Trophoblast cell (in vitro differentiated cells and primary cell): ENCODE measurements around the gene ASTL.

ENCODE experiments used
- DNase-seq, 2 donors: peaks; one replicate each; pipeline ENCODE4 v3.0.0-alpha.2; 2016
- H2AFZ ChIP-seq: 2 replicates; pipeline ENCODE4 v1.6.1; 2013; ENCODE audit warnings: low read length, moderate library complexity, mild to moderate bottlenecking; ENCODE audit not compliant: insufficient read depth, poor library complexity
- H2AK5ac ChIP-seq: 2 replicates; pipeline ENCODE4 v1.6.1; 2013; ENCODE audit warnings: mild to moderate bottlenecking, low read length
- H2BK120ac ChIP-seq: 2 replicates; pipeline ENCODE4 v1.6.1; 2013; ENCODE audit warnings: low read length, mild to moderate bottlenecking, moderate library complexity; ENCODE audit not compliant: insufficient read depth, poor library complexity
- H2BK12ac ChIP-seq: 2 replicates; pipeline ENCODE4 v1.6.1; 2013; ENCODE audit warnings: mild to moderate bottlenecking, low read length, moderate library complexity
- H2BK5ac ChIP-seq: 2 replicates; pipeline ENCODE4 v1.6.1; 2013; ENCODE audit warnings: low read length, low read depth, moderate library complexity, mild to moderate bottlenecking; ENCODE audit not compliant: poor library complexity
- H3K14ac ChIP-seq: 2 replicates; pipeline ENCODE4 v1.6.1; 2013; ENCODE audit warnings: mild to moderate bottlenecking, low read length
- H3K18ac ChIP-seq: 2 replicates; pipeline ENCODE4 v1.6.1; 2013; ENCODE audit warnings: mild to moderate bottlenecking, low read length
- H3K23ac ChIP-seq: 2 replicates; pipeline ENCODE4 v1.6.1; 2013; ENCODE audit warnings: low read length
- H3K27ac ChIP-seq: 2 replicates; pipeline ENCODE4 v1.5.1; 2013; ENCODE audit warnings: low read depth, mild to moderate bottlenecking, inconsistent platforms, low read length, moderate library complexity
- H3K27me3 ChIP-seq: 2 replicates; pipeline ENCODE4 v1.6.1; 2013; ENCODE audit warnings: inconsistent platforms, mild to moderate bottlenecking, low read length, moderate library complexity; ENCODE audit not compliant: insufficient read depth
- H3K36me3 ChIP-seq, 2 experiments: 1 replicate in 1 of 2; 2 replicates in 1 of 2; pipeline ENCODE4 v1.6.1; 2013; ENCODE audit warnings: low read length in 2 of 2, mild to moderate bottlenecking in 2 of 2, moderate library complexity in 1 of 2; ENCODE audit not compliant: insufficient read depth in 2 of 2, control insufficient read depth in 1 of 2
- H3K4ac ChIP-seq: 2 replicates; pipeline ENCODE4 v1.6.1; 2013; ENCODE audit warnings: low read depth, mild to moderate bottlenecking, low read length, moderate library complexity
- H3K4me1 ChIP-seq, 2 experiments: 1 replicate in 1 of 2; 2 replicates in 1 of 2; pipeline ENCODE4 v1.6.1; 2013; ENCODE audit warnings: low read length in 2 of 2, mild to moderate bottlenecking in 2 of 2, moderate library complexity in 1 of 2; ENCODE audit not compliant: insufficient read depth in 2 of 2, control insufficient read depth in 1 of 2
- H3K4me2 ChIP-seq: 2 replicates; pipeline ENCODE4 v1.6.1; 2013; ENCODE audit warnings: inconsistent platforms, mild to moderate bottlenecking, low read length, moderate library complexity
- H3K4me3 ChIP-seq: 2 replicates; pipeline ENCODE4 v1.5.1; 2013; ENCODE audit warnings: mild to moderate bottlenecking, low read depth, low read length, inconsistent platforms
- H3K79me1 ChIP-seq: one replicate; pipeline ENCODE4 v1.6.1; 2013; ENCODE audit warnings: low read length
- H3K79me2 ChIP-seq: 2 replicates; pipeline ENCODE4 v1.6.1; 2013; ENCODE audit warnings: low read length, mild to moderate bottlenecking; ENCODE audit not compliant: control insufficient read depth, insufficient read depth, poor library complexity
- H3K9ac ChIP-seq: 2 replicates; pipeline ENCODE4 v1.6.1; 2013; ENCODE audit warnings: mild to moderate bottlenecking, low read length
- H3K9me3 ChIP-seq: 2 replicates; pipeline ENCODE4 v1.6.1; 2013; ENCODE audit warnings: low read depth, mild to moderate bottlenecking, control low read depth, inconsistent platforms, low read length; ENCODE audit not compliant: insufficient read depth
- H4K12ac ChIP-seq: 2 replicates; pipeline ENCODE4 v1.6.1; 2013; ENCODE audit warnings: low read depth, mild to moderate bottlenecking, low read length, moderate library complexity
- H4K8ac ChIP-seq: 2 replicates; pipeline ENCODE4 v1.6.1; 2013; ENCODE audit warnings: low read depth, mild to moderate bottlenecking, low read length, moderate library complexity
- H4K91ac ChIP-seq: one replicate; pipeline ENCODE4 v1.6.1; 2013; ENCODE audit warnings: low read depth, mild to moderate bottlenecking, low read length, moderate library complexity
- WGBS: extraction: QIAGEN DNeasy Blood & Tissue Kit; methylation state at CpG from one replicate; pipeline ENCODE4 v1.1.7; 2013; ENCODE audit warnings: missing lambda C conversion rate; ENCODE audit not compliant: insufficient read length, insufficient coverage; ENCODE audit errors: extremely low coverage; 5-methylcytosine and 5-hydroxymethylcytosine counted together

ASTL gene

DNA sequence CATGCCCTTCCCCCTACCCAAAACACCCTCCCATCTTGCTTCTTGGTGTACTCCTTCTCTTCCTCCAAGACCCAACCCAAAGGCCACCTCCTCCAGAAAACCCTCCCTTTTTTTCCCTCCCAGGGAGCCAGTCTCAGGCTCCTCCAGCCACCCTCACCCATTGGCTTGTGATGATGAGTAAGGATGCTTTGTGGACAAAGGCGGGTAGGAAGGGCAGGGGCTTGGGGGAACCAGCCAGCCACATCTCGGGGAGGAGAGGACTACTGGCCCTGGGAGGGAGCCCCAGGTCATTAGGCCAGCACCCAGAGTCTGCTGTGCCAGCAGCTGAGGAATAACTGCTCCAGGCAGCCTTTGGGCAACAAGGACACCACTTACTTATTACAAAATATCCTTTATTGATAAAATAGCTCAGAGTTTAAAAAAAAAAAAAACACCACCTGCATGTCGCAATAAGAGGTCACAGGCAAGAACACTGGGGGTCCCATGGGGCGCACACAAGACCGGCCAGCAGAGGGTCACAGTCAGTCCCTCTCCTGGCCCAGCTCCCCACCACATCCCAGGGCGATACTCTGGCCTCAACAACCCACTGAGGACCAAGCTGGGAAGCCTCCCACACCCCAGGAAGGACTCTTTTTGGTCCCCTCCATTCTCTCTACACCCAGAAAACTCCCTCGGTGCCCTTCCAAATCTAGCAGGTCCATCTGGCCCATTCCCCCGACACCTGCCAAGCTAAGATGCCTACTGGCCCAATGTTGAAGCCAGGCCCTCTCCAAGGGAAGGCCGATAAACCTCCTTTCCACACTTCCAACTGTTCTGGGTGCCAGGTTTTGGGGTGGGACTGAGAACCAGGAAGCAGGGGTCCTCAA, 25.6 kb downstream of the ASTL start:
- no peak overlapping the region for H2AK5ac ChIP-seq
- no peaks in the 10 kb centered on the region for H3K79me2 ChIP-seq
- H3K79me1 ChIP-seq, result peaks cover 5% of the 10 kb centered on the region
- no peak overlapping the region for H2BK5ac ChIP-seq
- H3K27ac ChIP-seq, result no peak overlapping the region
- peaks cover 12% of the 10 kb centered on the region for H3K9me3 ChIP-seq
- H3K4ac ChIP-seq, result no peak overlapping the region
- H3K9ac ChIP-seq, result no peak overlapping the region
- H2BK120ac ChIP-seq, result no peak overlapping the region
- no peak overlapping the region for H3K4me3 ChIP-seq
- H4K12ac ChIP-seq, result no peak overlapping the region
- DNase-seq, result no peak
- no peak overlapping the region for H3K23ac ChIP-seq
- H3K4me2 ChIP-seq, result no peak overlapping the region
- no peak overlapping the region for H3K14ac ChIP-seq
- no peak overlapping the region for H2BK12ac ChIP-seq
- H4K91ac ChIP-seq, result no peak overlapping the region
- H4K8ac ChIP-seq, result no peak overlapping the region
- no peak overlapping the region for H3K18ac ChIP-seq
- H3K4me1 ChIP-seq, result peaks cover 15 to 17% of the 10 kb centered on the region in 2 experiments
- H3K27me3 ChIP-seq, result peaks cover 5% of the 10 kb centered on the region
- WGBS, result no CpG with 5 or more reads among the region's 9 CpGs
- no peaks in the 10 kb centered on the region for H3K36me3 ChIP-seq
- no peak overlapping the region for H2AFZ ChIP-seq

GRCh38 chr2:96111823-96112500, 26.3 kb downstream of the ASTL start:
- Histone ChIP-seq H3K4ac (no peak overlapping the region), H3K36me3 (no peaks in the 10 kb centered on the region), H2BK12ac (no peak overlapping the region), H3K4me2 (no peak overlapping the region), H3K9ac (no peak overlapping the region), H3K79me1 (peaks cover 5% of the 10 kb centered on the region), H4K12ac (no peak overlapping the region), H2AK5ac (no peak overlapping the region), H3K4me1 (peaks cover 9 to 10% of the 10 kb centered on the region in 2 experiments), H3K9me3 (peaks cover 12% of the 10 kb centered on the region), H2AFZ (no peak overlapping the region), H3K79me2 (no peaks in the 10 kb centered on the region), H3K27me3 (peaks cover 5% of the 10 kb centered on the region), H4K8ac (no peak overlapping the region), H4K91ac (no peak overlapping the region), H3K18ac (no peak overlapping the region), H2BK120ac (no peak overlapping the region), H3K14ac (no peak overlapping the region), H2BK5ac (no peak overlapping the region), H3K23ac (no peak overlapping the region), H3K27ac (no peak overlapping the region), H3K4me3 (no peak overlapping the region)
- no peak for DNase-seq
- no CpG with 5 or more reads among the region's 7 CpGs for WGBS

DNA sequence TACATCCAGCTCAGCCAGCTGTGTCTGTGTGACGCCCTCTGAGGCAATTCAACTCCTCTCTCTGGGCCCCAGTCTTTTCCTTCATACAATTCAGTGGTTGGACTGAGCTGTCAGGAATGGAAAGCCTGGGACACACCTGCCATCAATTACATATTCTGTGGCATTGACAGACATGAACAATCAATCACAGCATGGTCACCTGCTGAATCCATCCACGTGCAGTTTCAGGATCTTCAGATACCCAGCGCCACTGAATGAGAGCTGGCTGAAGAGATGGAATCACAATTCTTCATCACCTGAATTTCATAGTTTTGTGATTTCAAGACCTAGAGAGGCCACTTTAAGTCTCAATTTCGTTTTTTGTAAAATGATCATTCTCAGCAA, 27.1 kb downstream of the ASTL start:
- H2AFZ ChIP-seq, result no peak overlapping the region
- H4K91ac ChIP-seq, result no peak overlapping the region
- H3K23ac ChIP-seq, result no peak overlapping the region
- H2BK120ac ChIP-seq, result no peak overlapping the region
- H3K14ac ChIP-seq, result no peak overlapping the region
- DNase-seq, result no peak
- no peak overlapping the region for H4K8ac ChIP-seq
- H3K4ac ChIP-seq, result no peak overlapping the region
- peaks cover 9 to 10% of the 10 kb centered on the region in 2 experiments for H3K4me1 ChIP-seq
- no peaks in the 10 kb centered on the region for H3K36me3 ChIP-seq
- no peak overlapping the region for H3K4me2 ChIP-seq
- H3K27ac ChIP-seq, result no peak overlapping the region
- H3K4me3 ChIP-seq, result no peak overlapping the region
- no peak overlapping the region for H4K12ac ChIP-seq
- peaks cover 4% of the 10 kb centered on the region for H3K27me3 ChIP-seq
- no peak overlapping the region for H3K18ac ChIP-seq
- H3K9ac ChIP-seq, result no peak overlapping the region
- no peak overlapping the region for H2AK5ac ChIP-seq
- peaks cover 12% of the 10 kb centered on the region for H3K9me3 ChIP-seq
- WGBS, result no CpG with 5 or more reads among the region's 4 CpGs
- H3K79me1 ChIP-seq, result peaks cover 5% of the 10 kb centered on the region
- H2BK5ac ChIP-seq, result no peak overlapping the region
- no peaks in the 10 kb centered on the region for H3K79me2 ChIP-seq
- no peak overlapping the region for H2BK12ac ChIP-seq

DNA sequence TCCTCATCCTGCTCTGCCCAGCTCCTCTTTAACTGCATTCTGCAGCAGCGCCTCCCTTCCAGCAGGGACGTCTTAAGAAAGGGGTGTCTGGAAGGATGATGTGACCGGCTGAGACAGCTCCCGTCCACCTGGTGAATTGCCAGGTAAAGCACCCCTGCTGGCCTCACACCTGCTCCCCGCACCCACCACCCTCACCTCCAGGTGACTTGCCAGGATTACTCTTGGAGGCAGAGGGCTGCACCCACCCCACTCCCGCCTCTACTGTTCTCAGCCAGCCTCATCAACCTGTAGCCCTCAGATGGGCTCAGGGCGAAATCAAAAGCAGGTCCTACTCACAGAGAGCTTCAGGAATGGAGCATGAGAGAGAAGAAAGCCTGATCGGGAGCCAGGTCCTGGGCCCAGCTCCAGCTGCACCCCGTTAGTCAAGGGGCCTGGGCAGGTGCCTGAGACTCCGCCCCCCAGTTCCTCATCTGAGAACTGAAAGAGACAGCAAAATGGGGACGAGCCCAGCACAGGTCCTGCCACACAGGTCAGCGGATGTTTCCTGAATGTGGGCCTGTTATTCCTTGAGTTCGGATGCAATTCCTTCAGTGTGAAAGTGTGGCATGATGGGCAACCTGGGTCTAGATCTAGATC, 27.6 kb downstream of the ASTL start:
- peaks cover 7% of the 10 kb centered on the region for H3K9me3 ChIP-seq
- no peak overlapping the region for H4K12ac ChIP-seq
- H2AK5ac ChIP-seq, result no peak overlapping the region
- H3K9ac ChIP-seq, result no peak overlapping the region
- H3K4me2 ChIP-seq, result no peak overlapping the region
- no peak overlapping the region for H3K4me3 ChIP-seq
- DNase-seq, result no peak
- no peak overlapping the region for H3K18ac ChIP-seq
- H3K4me1 ChIP-seq, result peaks cover 8 to 9% of the 10 kb centered on the region in 2 experiments
- no peak overlapping the region for H4K8ac ChIP-seq
- no peak overlapping the region for H3K14ac ChIP-seq
- no peak overlapping the region for H3K23ac ChIP-seq
- no peak overlapping the region for H4K91ac ChIP-seq
- no peak overlapping the region for H3K27ac ChIP-seq
- no peak overlapping the region for H2BK12ac ChIP-seq
- H3K79me2 ChIP-seq, result no peaks in the 10 kb centered on the region
- no peak overlapping the region for H2AFZ ChIP-seq
- no peak overlapping the region for H3K4ac ChIP-seq
- H3K36me3 ChIP-seq, result no peaks in the 10 kb centered on the region
- no peaks in the 10 kb centered on the region for H3K27me3 ChIP-seq
- no CpG with 5 or more reads among the region's 13 CpGs for WGBS
- no peak overlapping the region for H2BK5ac ChIP-seq
- H3K79me1 ChIP-seq, result peaks cover 5% of the 10 kb centered on the region
- H2BK120ac ChIP-seq, result no peak overlapping the region
